Stomach smooth muscle (tissue), 2 donors: ENCODE measurements around the gene ZNF385A.
"Not testable (repeated sequence)": the region's sequence is repeated elsewhere in the genome, so short reads cannot be mapped to it uniquely, and the experiment has no call there.

Source experiments
- H3K27ac ChIP-seq: one replicate; pipeline ENCODE4 v1.7.0; 2013; ENCODE audit warnings: mild to moderate bottlenecking, low read length, inconsistent platforms
- H3K27me3 ChIP-seq, 2 donors: one replicate each; pipeline ENCODE4 v1.7.0; 2013; ENCODE audit warnings: low read length in 2 of 2; ENCODE audit not compliant: insufficient read depth in 2 of 2, control insufficient read depth in 1 of 2
- H3K36me3 ChIP-seq, 2 donors: one replicate each; pipeline ENCODE4 v1.7.0; 2013; ENCODE audit warnings: low read length in 2 of 2; ENCODE audit not compliant: control insufficient read depth in 2 of 2, insufficient read depth in 2 of 2
- H3K4me1 ChIP-seq: one replicate; pipeline ENCODE4 v1.7.0; 2013; ENCODE audit warnings: low read length; ENCODE audit not compliant: control insufficient read depth, insufficient read depth
- H3K4me3 ChIP-seq, 2 donors: one replicate each; pipeline ENCODE4 v1.7.0; 2013; ENCODE audit warnings: low read length in 2 of 2
- H3K9ac ChIP-seq, 2 donors: one replicate each; pipeline ENCODE4 v1.7.0; 2013; ENCODE audit warnings: low read length in 2 of 2, mild to moderate bottlenecking in 1 of 2
- H3K9me3 ChIP-seq, 2 donors: one replicate each; pipeline ENCODE4 v1.7.0; 2013; ENCODE audit warnings: low read length in 2 of 2; ENCODE audit not compliant: control insufficient read depth in 2 of 2
- donor health status: healthy.
- donor health status: Pancreatic carcinoma.

The ZNF385A gene

GRCh38 chr12:54360717-54361456 lies 23.6 kb downstream of the ZNF385A start:
- Histone ChIP-seq H3K4me1 (peaks cover 19% of the 10 kb centered on the region), H3K27me3 (no peaks in the 10 kb centered on the region), H3K9me3 (no peaks in the 10 kb centered on the region), H3K4me3 (no peak overlapping the region), H3K9ac (peak overlapping the region in 1 of 2 donors; percentile 4), H3K36me3 (no peaks in the 10 kb centered on the region), H3K27ac (peak overlapping the region; percentile 18)

- peak overlapping the region; percentile 91 to 95 for H3K4me3 ChIP-seq
- no peaks in the 10 kb centered on the region for H3K36me3 ChIP-seq
- no peaks in the 10 kb centered on the region for H3K9me3 ChIP-seq
- no peaks in the 10 kb centered on the region for H3K27me3 ChIP-seq
- H3K4me1 ChIP-seq, result peaks cover 19% of the 10 kb centered on the region
- peak overlapping the region; percentile 91 for H3K27ac ChIP-seq
- peak overlapping the region; percentile 77 to 84 for H3K9ac ChIP-seq
These were observed 24.7 kb downstream of the ZNF385A start for GRCh38 chr12:54359762-54360351.

GRCh38 chr12:54358945-54359761 lies 25.4 kb downstream of the ZNF385A start:
- peaks cover 19% of the 10 kb centered on the region for H3K4me1 ChIP-seq
- no peaks in the 10 kb centered on the region for H3K27me3 ChIP-seq
- peak overlapping the region; percentile 90 to 92 for H3K9ac ChIP-seq
- H3K36me3 ChIP-seq, result no peaks in the 10 kb centered on the region
- H3K4me3 ChIP-seq, result peak overlapping the region; percentile 91 to 95
- H3K27ac ChIP-seq, result peak overlapping the region; percentile 91
- no peaks in the 10 kb centered on the region for H3K9me3 ChIP-seq

GRCh38 chr12:54358191-54358944 lies 26.2 kb downstream of the ZNF385A start:
- no peaks in the 10 kb centered on the region for H3K27me3 ChIP-seq
- H3K36me3 ChIP-seq, result no peaks in the 10 kb centered on the region
- H3K9me3 ChIP-seq, result no peaks in the 10 kb centered on the region
- peak overlapping the region; percentile 90 to 92 for H3K9ac ChIP-seq
- H3K4me3 ChIP-seq, result peak overlapping the region; percentile 91 to 95
- peaks cover 22% of the 10 kb centered on the region for H3K4me1 ChIP-seq
- peak overlapping the region; percentile 91 for H3K27ac ChIP-seq

GRCh38 chr12:54357506-54358190 lies 26.9 kb downstream of the ZNF385A start:
- Histone ChIP-seq H3K9ac (peak overlapping the region in 1 of 2 donors; percentile 92), H3K4me3 (peak overlapping the region; percentile 91 to 95), H3K4me1 (peaks cover 29% of the 10 kb centered on the region), H3K36me3 (no peaks in the 10 kb centered on the region), H3K27me3 (no peaks in the 10 kb centered on the region), H3K9me3 (no peaks in the 10 kb centered on the region), H3K27ac (no peak overlapping the region)

GRCh38 chr12:54356951-54357356 lies 27.6 kb downstream of the ZNF385A start:
- peaks cover 36% of the 10 kb centered on the region for H3K4me1 ChIP-seq
- H3K4me3 ChIP-seq, result no peak overlapping the region
- no peaks in the 10 kb centered on the region for H3K27me3 ChIP-seq
- H3K27ac ChIP-seq, result no peak overlapping the region
- no peaks in the 10 kb centered on the region for H3K36me3 ChIP-seq
- no peaks in the 10 kb centered on the region for H3K9me3 ChIP-seq
- H3K9ac ChIP-seq, result no peak overlapping the region

- H3K9me3 ChIP-seq, result no peaks in the 10 kb centered on the region
- H3K9ac ChIP-seq, result no peak overlapping the region
- no peak overlapping the region for H3K4me3 ChIP-seq
- peaks cover 38% of the 10 kb centered on the region for H3K4me1 ChIP-seq
- H3K27ac ChIP-seq, result no peak overlapping the region
- H3K27me3 ChIP-seq, result no peaks in the 10 kb centered on the region
- peaks cover 0 to 1% of the 10 kb centered on the region in 2 donors for H3K36me3 ChIP-seq
These were observed 28.3 kb downstream of the ZNF385A start for GRCh38 chr12:54356228-54356627.

GRCh38 chr12:54355104-54355815 lies 29.3 kb downstream of the ZNF385A start:
- peaks cover 4 to 10% of the 10 kb centered on the region in 2 donors for H3K36me3 ChIP-seq
- peaks cover 35% of the 10 kb centered on the region for H3K4me1 ChIP-seq
- no peaks in the 10 kb centered on the region for H3K27me3 ChIP-seq
- H3K9ac ChIP-seq, result no peak overlapping the region
- no peak overlapping the region for H3K4me3 ChIP-seq
- H3K27ac ChIP-seq, result no peak overlapping the region
- H3K9me3 ChIP-seq, result no peaks in the 10 kb centered on the region

- H3K27me3 ChIP-seq, H3K9ac ChIP-seq, H3K9me3 ChIP-seq, H3K27ac ChIP-seq, H3K4me3 ChIP-seq: not testable (repeated sequence)
- H3K4me1 ChIP-seq, result peaks cover 30% of the 10 kb centered on the region
- peaks cover 12 to 19% of the 10 kb centered on the region in 2 donors for H3K36me3 ChIP-seq
These were observed 30.3 kb downstream of the ZNF385A start for GRCh38 chr12:54354271-54354670.
